ENCODE measurements around the gene SLC28A2. TPM values are rescaled to one million over a fixed set of nuclear protein-coding genes. Genes with fewer than 3 reads are reported as not detected.
"Not testable (repeated sequence)": the region's sequence is repeated elsewhere in the genome, so short reads cannot be mapped to it uniquely, and the experiment has no call there.

Gene SLC28A2
- total RNA-seq, 2 experiments from 2014 or later, result not detected

GRCh38 chr15:45249125-45249780 is 2.8 kb upstream of the SLC28A2 start:
- H3K9me3 ChIP-seq (ENCODE audit: control insufficient read depth in 1 of 2, insufficient read depth in 1 of 2, low read length in 2 of 2), result peaks cover 23 to 33% of the 10 kb centered on the region in 2 experiments
- no peak for DNase-seq
- CTCF ChIA-PET, result no interaction called here
- no peak overlapping the region for H3K27ac ChIP-seq (ENCODE audit: low read depth in 1 of 2, low read length in 2 of 2)
- no peak for ATAC-seq (ENCODE audit: poor library complexity)
- peaks cover 38% of the 10 kb centered on the region for H3K36me3 Mint-ChIP-seq (ENCODE audit: low read depth)
- POLR2A ChIA-PET, result interaction anchor here (0.7 kb wide), 1 partner anchor 937 kb away, joined by 3 read pairs; no protein-coding TSS in a partner anchor
- no peak for TF ChIP-seq CTCF (IDR thresholded peaks at IDR 0.05)
- no peak overlapping the region for H3K4me3 ChIP-seq (ENCODE audit: low read length)
- no peaks in the 10 kb centered on the region for H3K4me1 ChIP-seq (ENCODE audit: insufficient read depth, low read length)
- H3K9me3 Mint-ChIP-seq, result peaks cover 3% of the 10 kb centered on the region
- no peaks in the 10 kb centered on the region for H3K27me3 ChIP-seq (ENCODE audit: control insufficient read depth in 1 of 2, insufficient read depth in 2 of 2, low read length in 2 of 2)
- intact Hi-C loops (cut with DNase I, micrococcal nuclease), result no loop called here
- H3K27ac Mint-ChIP-seq, result no peak overlapping the region
- no peak overlapping the region for H3K4me3 Mint-ChIP-seq
- H3K36me3 ChIP-seq (ENCODE audit: insufficient read depth, low read length), result no peaks in the 10 kb centered on the region
- no peaks in the 10 kb centered on the region for H3K4me1 Mint-ChIP-seq (ENCODE audit: low read depth)
- no peaks in the 10 kb centered on the region for H3K27me3 Mint-ChIP-seq

DNA sequence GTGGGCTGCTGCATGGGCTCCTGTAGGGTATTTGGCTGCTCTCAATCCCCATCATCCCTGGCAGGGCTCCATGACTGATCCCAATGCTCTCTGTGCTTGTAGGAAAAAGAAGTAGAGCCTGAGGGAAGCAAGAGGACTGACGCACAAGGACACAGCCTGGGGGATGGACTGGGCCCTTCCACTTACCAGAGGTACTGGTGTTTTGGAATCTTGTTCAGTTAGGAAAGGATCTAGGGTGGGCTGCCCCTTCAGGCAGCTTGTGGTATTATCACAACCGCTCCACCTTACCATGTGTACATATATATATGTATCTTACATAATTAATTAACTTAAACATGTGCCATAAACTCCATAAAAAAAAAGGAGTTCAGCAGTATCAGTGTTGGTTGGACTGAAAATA is 1.3 kb downstream of the SLC28A2 start:
- no peaks in the 10 kb centered on the region for H3K27me3 Mint-ChIP-seq
- POLR2A ChIA-PET, result interaction anchor here (0.5 kb wide), 1 partner anchor 34 kb away, joined by 4 read pairs; no protein-coding TSS in a partner anchor

DNA sequence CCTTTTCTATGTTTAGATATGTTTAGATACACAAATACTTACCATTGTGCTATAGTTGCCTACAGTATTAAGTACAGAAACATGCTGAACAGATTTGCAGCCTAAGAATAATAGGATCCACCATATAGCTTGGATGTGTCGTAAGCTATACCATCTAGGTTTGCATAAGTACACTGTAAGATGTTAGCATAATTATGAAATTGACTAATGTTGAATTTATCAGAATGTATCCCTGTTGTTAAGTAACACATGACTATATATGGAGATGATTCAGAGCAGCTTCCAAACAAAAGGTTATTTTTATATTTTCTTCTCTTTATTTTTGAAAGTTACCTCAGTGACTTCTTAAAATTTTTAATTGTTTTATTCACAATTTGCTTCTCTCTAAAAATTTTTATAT is 2.4 kb downstream of the SLC28A2 start:
- Mint-ChIP-seq H3K4me3 (no peak overlapping the region), H3K27ac (no peak overlapping the region), H3K36me3 (ENCODE audit: low read depth) (peaks cover 11% of the 10 kb centered on the region), H3K4me1 (ENCODE audit: low read depth) (no peaks in the 10 kb centered on the region), H3K9me3 (no peaks in the 10 kb centered on the region), H3K27me3 (no peaks in the 10 kb centered on the region)
- no peaks in the 10 kb centered on the region for H3K27me3 ChIP-seq (ENCODE audit: control insufficient read depth in 1 of 2, insufficient read depth in 2 of 2, low read length in 2 of 2)
- ChIA-PET POLR2A (no interaction called here), CTCF (no interaction called here)
- no peak overlapping the region for H3K4me3 ChIP-seq (ENCODE audit: low read length)
- ATAC-seq (ENCODE audit: poor library complexity) (no peak), DNase-seq (no peak)
- no peak for TF ChIP-seq CTCF (IDR thresholded peaks at IDR 0.05)
- no peak overlapping the region for H3K27ac ChIP-seq (ENCODE audit: low read depth in 1 of 2, low read length in 2 of 2)
- H3K9me3 ChIP-seq (ENCODE audit: control insufficient read depth in 1 of 2, insufficient read depth in 1 of 2, low read length in 2 of 2), result peaks cover 0 to 5% of the 10 kb centered on the region in 2 experiments
- intact Hi-C loops (cut with DNase I, micrococcal nuclease), result no loop called here
- H3K4me1 ChIP-seq (ENCODE audit: insufficient read depth, low read length), result no peaks in the 10 kb centered on the region
- H3K36me3 ChIP-seq (ENCODE audit: insufficient read depth, low read length), result no peaks in the 10 kb centered on the region

More for the DNA sequence above, 1.3 kb downstream of the SLC28A2 start:
- Histone ChIP-seq H3K36me3 (ENCODE audit: insufficient read depth, low read length) (no peaks in the 10 kb centered on the region), H3K27ac (ENCODE audit: low read depth in 1 of 2, low read length in 2 of 2) (no peak overlapping the region), H3K9me3 (ENCODE audit: control insufficient read depth in 1 of 2, insufficient read depth in 1 of 2, low read length in 2 of 2) (peaks cover 0 to 7% of the 10 kb centered on the region in 2 experiments), H3K27me3 (ENCODE audit: control insufficient read depth in 1 of 2, insufficient read depth in 2 of 2, low read length in 2 of 2) (no peaks in the 10 kb centered on the region), H3K4me1 (ENCODE audit: insufficient read depth, low read length) (no peaks in the 10 kb centered on the region), H3K4me3 (ENCODE audit: low read length) (no peak overlapping the region)
- DNase-seq (peak in 1 of 14 experiments; percentile 8), ATAC-seq (ENCODE audit: poor library complexity) (no peak)
- Mint-ChIP-seq H3K36me3 (ENCODE audit: low read depth) (peaks cover 18% of the 10 kb centered on the region), H3K9me3 (no peaks in the 10 kb centered on the region), H3K4me3 (no peak overlapping the region), H3K4me1 (ENCODE audit: low read depth) (no peaks in the 10 kb centered on the region), H3K27ac (no peak overlapping the region)
- intact Hi-C loops (cut with DNase I, micrococcal nuclease), result no loop called here
- CTCF ChIA-PET, result interaction anchor here (0.7 to 1.0 kb wide), 2 partner anchors 48 to 90 kb away, joined by 3 read pairs; no protein-coding TSS in a partner anchor
- TF ChIP-seq CTCF (IDR thresholded peaks at IDR 0.05), result no peak

DNA sequence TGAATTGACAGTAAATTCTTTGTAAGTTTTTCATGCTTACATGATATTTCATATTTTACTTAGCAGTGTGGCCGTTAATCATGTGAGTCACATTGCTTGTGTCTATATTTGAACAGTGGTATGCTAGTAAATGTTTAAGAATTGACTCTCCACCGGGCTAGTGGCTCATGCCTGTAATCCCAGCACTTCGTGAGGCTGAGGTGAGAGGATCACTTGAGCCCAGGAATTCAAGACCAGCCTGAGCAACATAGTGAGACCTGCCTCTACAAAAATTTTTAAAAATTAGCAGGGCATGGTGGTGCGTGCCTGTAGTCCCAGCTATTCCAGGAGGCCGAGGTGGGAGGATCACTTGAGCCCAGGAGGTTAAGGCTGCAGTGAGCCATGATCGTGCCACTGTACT is 2.8 kb downstream of the SLC28A2 start:
- POLR2A ChIA-PET; DNase-seq; intact Hi-C loops (cut with DNase I, micrococcal nuclease); H3K9me3 ChIP-seq (ENCODE audit: control insufficient read depth in 1 of 2, insufficient read depth in 1 of 2, low read length in 2 of 2); H3K27ac Mint-ChIP-seq; H3K27ac ChIP-seq (ENCODE audit: low read depth in 1 of 2, low read length in 2 of 2); H3K9me3 Mint-ChIP-seq; H3K4me3 Mint-ChIP-seq; H3K4me1 ChIP-seq (ENCODE audit: insufficient read depth, low read length); H3K36me3 ChIP-seq (ENCODE audit: insufficient read depth, low read length); H3K27me3 ChIP-seq (ENCODE audit: control insufficient read depth in 1 of 2, insufficient read depth in 2 of 2, low read length in 2 of 2); H3K4me3 ChIP-seq (ENCODE audit: low read length); ATAC-seq (ENCODE audit: poor library complexity); H3K4me1 Mint-ChIP-seq (ENCODE audit: low read depth); H3K27me3 Mint-ChIP-seq: not testable (repeated sequence)
- H3K36me3 Mint-ChIP-seq (ENCODE audit: low read depth), result peaks cover 11% of the 10 kb centered on the region
- CTCF ChIA-PET, result interaction anchor here (1.5 kb wide), 1 partner anchor 92 kb away, joined by 3 read pairs; no protein-coding TSS in a partner anchor
